HG02571 (cell line): Measurements from ENCODE around the gene PTK6.
"Not testable (repeated sequence)": the region's sequence is repeated elsewhere in the genome, so short reads cannot be mapped to it uniquely, and the experiment has no call there.

ENCODE experiments used
- ATAC-seq: cut with Tn5 transposase; IDR thresholded peaks from one replicate; pipeline ENCODE4 v1.9.1; 2021; ENCODE audit warnings: mild to moderate bottlenecking, moderate library complexity; ENCODE audit not compliant: unreplicated experiment

Gene PTK6

DNA sequence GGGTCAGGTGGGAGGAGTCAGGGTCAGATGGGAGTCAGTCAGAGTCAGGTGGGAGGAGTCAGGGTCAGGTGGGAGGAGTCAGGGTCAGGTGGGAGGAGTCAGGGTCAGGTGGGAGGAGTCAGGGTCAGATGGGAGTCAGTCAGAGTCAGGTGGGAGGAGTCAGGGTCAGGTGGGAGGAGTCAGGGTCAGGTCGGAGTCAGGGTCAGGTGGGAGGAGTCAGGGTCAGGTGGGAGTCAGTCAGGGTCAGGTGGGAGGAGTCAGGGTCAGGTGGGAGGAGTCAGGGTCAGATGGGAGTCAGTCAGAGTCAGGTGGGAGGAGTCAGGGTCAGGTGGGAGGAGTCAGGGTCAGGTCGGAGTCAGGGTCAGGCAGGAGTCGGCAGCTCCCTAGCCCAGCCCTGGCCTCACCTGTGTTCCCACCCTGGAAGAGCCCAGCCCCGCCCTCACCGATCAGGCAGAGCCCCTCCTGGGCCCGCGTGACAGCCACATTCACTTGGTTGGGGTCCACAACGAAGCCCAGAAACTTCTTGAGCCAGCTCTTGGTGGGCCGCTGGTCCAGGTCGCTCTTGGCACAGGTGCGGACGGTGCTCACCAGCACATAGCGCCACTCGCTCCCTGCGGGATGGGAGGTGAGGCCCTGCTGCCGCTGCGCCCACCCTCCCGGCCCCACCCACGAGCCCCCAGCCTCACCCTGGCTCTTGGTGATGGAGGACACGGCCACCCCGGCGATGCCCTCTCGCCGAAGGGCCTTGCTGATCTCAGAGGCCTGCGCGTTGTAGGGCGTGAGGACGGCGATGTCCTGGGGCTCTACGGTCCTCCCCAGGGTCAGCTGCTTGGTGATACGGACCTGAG lies 22.5 kb upstream of the PTK6 start:
- not testable (repeated sequence) for ATAC-seq

DNA sequence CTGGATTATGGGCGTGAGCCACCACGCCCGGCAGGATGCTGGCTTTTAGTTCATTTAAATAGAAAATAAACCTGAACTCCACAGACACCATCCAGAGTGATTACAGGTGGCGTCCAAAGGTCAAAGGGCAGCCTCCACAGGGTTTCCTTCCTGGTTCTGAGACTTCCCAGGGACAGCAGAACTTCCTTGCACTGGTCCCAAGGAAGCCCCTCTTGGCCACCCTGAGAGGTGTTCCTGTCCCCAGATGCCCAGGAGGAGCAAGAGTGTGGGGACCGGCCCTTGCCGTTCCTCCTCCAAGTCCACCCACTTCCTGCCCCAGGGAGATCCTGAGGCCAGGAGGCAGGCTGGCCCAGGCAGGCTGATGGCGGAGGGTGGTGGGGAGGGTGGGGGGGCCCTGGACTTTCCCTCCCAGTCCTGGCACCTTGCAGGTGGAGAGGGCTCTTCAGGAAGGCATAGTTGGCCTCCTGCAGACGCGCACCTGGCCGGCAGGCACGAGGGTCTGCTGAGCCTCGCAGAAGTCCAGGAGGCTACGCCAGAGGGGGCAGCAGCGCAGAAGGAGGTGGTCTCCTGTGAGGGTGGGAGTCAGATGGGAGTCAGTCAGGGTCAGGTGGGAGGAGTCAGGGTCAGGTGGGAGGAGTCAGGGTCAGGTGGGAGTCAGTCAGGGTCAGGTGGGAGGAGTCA lies 21.8 kb upstream of the PTK6 start:
- ATAC-seq: no peak

DNA sequence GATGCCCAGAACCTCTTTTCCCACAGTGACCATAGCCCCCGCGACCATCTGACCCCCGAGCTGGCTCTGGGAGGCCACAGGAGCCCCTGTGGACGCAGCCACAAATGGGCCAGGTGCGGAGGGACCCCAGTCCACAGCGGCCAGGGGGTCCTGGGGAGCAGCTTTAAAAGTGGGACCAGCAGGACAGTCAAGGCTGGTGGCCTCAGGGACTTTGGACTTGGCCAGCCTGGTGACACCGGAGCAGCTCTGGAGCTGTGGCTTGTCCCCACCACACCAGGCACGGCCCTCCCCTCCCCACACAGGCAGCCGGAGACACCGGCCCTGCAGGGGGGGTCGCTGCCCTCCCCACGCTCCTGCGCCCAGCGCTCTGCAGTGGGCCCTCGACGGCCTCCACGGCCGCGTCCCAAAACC lies 20.3 kb upstream of the PTK6 start:
- no peak for ATAC-seq

DNA sequence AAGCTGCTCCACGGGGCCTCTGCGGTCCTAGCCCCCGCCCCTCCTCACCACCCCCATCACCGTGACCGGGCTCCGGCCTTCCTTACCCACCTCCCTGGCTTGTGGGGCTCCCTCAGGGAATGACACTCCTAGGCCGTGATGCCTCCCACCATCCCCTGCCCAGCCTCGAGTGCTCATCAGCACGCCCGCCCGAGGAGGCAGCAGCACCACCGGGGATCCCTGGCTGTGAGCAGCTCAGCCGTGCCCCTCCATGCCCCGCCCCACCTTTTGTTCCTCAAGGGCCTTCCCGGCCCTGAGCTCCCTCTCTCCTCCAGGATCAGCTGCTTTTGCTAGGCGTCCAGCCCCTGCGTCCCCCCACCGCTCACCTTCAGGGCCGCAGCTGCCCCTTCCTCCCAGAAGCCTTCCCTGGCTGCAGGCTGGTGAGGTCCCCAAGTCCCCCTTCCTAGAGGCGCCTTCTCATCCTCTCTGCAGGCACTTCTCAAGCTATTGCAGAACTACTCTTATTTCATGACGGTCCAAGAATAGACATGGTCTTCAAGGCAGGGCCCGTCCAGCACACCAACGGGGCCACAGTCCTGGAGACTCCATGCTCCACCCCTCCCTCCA lies 19.8 kb upstream of the PTK6 start:
- no peak for ATAC-seq

DNA sequence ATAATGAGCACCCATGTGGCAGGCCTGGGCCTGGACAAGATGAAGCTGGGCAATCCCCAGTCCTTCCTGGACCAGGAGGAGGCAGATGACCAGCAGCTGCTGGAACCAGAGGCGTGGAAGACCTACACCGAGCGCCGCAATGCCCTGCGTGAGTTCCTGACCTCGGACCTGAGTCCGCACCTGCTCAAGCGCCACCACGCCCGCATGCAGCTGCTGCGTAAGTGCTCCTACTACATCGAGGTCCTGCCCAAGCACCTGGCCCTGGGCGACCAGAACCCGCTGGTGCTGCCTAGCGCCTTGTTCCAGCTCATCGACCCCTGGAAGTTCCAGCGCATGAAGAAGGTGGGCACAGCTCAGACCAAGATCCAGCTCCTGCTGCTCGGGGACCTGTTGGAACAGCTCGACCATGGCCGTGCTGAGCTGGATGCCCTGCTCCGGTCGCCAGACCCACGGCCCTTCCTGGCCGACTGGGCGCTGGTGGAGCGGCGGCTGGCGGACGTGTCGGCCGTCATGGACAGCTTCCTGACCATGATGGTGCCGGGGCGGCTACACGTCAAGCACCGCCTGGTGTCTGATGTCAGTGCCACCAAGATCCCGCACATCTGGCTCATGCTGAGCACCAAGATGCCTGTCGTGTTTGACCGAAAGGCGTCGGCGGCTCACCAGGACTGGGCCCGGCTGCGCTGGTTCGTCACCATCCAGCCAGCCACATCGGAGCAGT lies 18.6 kb upstream of the PTK6 start:
- no peak for ATAC-seq

DNA sequence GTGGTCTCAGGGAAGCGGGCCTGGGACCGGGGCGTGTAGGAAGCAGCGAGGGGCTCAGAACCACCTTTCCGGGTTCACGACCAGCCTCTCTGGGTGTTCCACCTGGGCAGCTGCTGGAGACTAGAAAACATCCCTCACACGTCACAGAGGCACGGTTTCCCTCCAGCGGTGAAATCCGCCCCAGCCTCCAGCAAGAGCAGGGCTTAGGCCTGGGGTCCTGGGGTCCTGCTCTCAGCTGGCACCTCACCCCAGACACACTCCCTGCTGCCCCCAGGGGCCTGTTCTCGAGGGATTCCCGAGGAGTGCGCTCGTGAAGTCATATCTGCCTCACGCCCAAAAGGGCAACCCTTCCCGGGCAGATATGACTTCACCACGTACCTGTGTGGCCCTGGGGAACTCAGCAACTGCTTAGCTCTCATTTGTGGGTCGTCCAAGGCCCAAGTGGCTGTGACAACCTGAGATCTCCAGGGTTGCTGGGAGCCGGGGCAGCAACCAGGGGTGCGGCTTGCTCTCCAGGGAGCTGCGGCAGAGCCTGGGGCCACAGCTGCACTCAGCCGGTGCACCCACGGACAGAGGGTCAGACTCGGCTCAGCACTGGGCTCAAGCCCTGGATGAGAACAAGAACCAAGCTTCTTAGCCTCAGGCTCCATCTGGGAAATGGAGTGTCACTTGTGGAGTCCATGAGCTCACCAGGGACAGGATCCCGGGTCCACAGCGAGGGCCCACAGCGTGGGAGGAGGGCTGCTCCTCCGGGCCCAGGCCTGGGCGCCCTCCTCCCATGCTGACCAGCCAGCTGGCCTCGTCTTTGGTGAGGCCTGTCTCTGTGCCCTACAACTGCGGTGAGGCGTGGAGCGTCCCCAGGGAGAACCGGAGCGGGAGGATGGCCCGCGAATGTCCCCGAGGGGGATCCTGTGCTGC lies 17.4 kb upstream of the PTK6 start:
- ATAC-seq: no peak

DNA sequence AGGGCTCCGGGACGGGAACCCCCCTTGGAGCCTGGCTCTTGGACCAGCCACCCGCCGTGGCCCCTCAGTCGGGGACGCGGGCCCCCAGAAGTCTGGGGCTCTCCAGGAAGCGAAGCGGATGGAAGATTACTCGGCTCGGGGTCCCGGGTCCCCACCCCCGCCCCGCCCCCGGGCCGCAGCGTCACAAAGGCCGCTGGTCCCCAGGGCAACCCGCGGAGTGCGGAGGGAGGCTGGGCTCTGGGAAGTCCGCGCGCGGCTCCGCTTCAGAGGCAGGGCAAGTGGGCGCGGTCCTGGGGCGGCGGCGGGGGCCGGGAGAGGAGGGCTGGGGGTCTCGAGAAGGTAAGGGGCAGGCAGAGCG lies 16.7 kb upstream of the PTK6 start, which contains the start of gene FNDC11:
Gene FNDC11 (plus strand): TSS at position 227 of the 358 bp plus-strand sequence. CDS start 1,505 bp downstream, outside the sequence.
- ATAC-seq: peak; percentile 39

DNA sequence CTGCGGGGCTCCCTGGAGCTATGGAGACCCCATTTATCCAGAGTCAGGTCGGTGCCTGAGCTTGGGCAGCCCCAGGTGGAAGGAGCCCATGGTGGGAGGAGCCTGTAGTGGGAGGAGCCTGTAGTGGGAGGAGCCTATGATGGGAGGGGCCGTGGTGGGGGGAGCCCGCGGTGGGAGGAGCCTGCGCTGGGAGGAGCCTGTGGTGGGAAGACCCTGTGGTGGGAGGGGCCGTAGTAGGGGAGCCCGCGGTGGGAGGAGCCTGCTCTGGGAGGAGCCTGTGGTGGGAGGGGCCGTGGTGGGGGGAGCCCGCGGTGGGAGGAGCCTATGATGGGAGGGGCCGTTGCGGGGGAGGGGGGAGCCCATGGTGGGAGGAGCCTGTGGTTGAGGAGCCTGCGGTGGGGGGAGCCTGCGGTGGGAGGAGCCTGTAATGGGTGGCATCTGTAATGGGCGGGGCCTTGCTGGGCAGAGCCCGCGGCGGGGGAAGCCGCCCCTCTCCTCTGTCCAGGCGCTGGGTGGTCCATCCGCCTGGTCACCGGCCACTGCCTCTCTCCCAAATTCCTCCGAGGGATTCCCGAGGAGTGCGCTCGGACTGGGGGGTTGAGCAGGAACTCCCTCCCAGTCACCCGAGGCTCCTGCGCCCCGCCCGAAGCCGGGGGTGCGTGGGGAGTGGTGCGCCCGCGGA lies 16.2 kb upstream of the PTK6 start:
- peak; percentile 29 for ATAC-seq

DNA sequence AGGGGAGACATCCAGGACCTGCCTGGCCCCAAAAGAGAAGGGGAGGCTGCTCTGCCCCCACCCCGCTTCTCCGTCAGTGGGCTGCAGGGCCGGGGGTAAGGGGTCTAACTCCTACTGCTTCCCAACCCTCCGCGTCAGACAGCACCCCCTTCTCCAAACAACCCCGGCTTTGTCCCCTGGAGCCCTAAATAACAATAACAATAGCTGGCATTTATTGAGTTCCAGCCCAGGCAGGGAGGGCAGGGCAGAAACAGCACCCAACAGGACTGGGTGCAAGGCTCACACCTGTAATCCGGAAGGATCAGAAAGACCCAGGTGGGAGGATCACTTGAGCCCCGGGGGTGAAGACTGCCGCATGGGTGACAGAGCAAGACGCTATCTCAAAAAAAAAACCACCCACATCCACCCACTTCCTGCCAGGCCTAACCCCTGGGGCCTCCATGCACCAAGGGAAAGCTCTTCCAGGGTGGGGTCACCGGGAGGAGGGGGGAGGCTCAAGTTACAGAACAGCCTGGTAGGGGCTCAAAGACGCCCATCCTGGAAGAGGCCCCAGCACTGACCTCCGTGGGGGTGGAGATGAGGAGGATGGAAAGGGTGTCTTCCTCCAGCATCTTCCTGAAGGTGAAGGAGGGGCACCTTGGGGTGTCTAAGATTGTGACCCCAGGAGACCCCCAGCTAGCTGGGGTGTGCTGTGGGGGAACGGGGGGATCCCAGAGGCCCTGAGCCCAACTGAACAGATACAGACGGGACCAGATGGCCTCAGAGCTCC lies 15.5 kb upstream of the PTK6 start:
- ATAC-seq: no peak

DNA sequence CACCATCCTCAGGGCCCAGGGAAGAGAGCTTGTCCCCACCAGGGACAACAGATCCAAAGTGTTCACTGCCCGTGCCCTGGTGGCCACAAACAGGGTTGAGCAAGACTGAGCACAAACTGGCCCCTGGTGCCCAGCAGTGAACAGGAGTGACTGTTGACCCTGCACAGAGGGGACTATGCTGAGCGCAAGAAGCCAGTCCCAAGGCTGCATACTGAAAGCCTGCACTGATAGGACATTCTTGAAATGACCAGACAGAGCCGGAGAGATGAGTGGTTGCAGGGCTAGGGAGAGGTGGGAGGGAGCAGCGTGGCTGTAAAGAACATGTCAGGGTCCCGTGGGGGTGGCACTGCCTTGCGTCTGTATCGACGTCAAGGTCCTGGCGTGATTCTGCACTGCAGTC lies 13.9 kb upstream of the PTK6 start:
- ATAC-seq: no peak

DNA sequence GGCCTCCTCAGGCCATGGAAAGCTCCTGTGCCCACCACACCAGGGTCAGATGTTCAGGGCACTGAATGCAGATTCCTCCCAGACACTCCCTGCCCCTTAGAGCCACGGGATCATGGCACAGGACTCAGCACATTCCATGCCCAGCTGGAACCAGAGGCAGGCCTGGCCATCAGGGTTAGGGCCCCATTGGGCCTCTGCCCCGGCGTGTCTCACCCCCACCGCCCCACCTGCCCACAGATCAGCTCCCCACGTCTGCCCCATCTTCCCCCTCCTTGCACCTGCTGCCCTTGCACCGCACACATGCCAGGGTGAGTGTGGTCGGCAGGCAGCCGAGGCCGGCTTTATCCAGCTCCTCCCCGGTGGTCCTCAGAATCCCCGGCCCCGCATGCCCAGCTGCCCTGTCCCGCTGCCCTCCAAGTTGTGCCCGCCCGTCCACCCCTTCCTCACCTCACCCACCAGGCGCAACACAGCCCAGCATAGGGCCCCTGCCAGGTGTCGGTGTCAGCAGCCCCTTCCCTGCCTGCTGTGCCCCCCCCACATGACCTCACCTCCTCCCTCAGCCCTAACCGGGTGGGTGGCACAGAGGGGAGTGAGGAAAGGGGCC lies 12.6 kb upstream of the PTK6 start:
- no peak for ATAC-seq

DNA sequence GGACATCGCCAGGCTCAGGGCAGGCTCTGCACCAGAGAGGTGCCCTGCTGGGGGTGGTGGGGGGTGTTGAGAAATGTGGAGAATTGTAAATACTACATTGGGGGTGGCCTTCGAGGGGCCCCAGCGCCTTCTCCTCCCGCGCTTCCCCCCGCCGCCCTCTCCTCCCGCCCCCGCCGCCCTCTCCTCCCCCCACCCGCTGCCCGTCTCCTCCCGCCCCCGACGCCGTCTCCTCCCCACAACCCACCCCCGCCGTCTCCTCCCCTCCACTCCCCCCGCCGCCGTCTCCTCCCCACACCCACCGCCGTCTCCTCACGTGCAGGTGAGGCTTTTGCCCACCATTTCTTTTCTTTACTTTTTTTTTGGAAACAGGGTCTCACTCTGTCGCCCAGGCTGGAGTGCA lies 11.8 kb upstream of the PTK6 start:
- ATAC-seq: no peak

DNA sequence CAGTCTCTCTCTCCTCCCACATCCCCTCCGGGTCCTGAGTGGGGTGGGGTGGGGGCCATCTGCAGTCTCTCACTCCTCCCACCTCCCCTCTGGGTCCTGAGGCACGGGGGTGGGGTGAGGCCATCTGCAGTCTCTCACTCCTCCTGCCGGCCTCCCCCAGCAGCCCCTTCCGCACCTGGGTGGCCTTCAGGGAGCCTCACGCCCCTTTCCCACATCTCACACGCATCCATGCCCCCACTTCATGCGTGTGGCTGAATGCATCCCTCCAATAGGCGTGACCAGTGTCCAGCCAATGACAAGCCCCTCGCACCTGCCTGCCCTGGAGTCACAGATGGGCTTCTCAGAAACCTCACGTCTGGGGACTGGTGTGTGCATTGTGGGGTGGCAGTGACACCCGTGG lies 11.4 kb upstream of the PTK6 start:
- no peak for ATAC-seq

DNA sequence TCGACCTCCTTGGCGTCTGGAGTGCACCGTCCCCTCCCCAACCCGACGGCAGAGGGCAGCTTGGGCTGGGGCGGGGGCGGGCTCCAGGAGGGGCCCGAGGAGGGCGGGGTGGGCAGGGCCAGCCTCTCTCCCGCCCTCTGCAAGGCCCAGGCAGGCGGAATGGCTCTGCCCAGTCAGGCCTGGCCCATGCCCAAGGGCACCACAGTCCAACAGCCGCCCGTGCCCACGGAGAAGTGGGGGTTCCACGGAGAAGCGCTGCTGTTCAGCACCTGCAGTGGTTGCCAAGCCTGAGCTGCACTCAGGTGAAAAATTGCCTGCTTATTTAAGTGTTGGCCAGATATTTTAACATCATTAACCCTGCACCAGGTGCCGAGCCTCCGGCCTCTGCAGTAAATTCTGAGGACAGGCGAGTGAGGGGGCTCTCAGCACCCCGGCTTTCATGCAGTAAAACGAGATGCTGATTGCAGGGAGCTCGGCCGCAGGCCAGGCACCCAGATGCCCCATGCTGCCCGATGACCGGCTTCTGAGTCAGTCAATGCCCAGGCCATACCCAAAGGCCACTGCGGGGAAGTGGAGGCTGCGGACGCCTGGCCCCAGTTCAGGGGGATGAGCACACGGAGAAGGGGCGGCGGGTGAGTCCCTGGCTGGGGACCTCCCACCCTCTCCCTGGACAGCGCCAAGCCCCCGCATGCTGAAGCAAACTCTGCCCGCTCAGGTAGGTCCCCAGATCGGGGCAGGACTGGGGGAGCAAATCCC lies 10.7 kb upstream of the PTK6 start, which contains the start of gene SRMS:
Gene SRMS (minus strand): TSS at position 25 of the 756 bp plus-strand sequence. CDS start 286 bp downstream, outside the sequence.
- no peak for ATAC-seq

DNA sequence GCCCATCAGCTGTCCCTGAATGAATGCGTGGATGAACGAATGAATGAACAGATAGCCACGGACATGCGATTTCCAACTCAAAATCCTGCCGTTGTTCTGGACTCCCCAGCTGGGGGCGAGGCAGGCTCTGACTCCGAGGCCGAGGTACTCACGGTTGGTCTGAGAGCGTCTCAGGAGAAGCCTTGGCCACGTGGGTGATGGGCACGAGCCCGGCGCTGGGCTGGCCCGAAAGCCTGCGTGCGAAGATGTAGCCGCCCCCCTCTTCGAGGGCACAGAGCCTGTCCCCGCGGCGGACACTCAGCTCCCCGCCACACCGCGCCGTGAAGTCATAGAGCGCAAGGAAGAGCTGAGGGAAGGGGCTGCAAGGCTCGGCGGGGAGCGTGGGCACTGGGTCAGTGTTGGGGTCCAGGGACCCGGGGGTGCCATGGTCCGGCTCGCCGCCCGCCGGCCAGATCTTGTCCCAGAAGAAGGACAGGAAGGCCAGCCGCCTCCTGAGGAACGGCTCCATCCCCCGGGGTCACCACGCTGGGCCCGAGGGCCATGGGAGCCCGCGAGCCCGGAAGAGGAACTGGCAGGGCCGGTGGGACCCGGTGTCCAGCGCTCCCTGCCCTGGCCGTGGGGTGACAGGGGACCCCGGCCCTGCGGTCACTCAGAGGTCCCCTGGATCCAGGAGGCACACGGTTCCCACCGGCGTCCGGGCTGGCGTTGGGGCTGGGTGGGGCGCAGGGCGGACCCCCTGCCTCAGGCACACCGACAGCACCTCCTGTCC lies 10.0 kb upstream of the PTK6 start:
- no peak for ATAC-seq

DNA sequence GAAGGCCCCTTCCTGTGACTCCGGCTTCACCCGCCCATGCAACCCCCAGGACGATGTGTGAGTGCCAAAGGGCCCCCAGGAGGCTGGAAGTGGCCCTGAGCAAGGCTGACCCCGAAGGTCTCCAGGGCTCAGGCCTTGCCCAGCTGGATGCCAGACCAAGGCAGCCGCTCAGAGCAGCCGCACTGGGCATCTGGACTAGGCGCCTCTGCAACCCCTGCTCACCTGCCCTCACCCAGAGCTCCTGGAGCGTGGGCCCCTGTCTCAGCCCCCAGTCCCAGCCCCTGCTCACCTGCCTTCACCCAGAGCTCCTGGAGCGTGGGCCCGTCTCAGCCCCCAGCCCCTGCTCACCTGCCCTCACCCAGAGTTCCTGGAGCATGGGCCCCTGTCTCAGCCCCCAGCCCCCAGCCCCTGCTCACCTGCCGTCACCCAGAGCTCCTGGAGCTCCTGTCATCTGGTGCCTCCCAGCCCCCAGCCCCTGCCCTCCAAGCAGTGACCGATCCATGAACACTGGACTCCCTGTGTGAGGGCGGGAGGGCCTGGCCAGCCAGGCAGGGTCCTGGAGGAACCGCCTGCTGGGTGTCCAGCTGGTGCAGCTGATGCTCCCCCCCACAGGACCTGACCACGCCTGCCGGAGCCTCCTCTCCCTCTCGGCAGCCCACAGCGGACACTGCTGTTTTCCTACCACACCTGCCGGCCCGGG lies 9.2 kb upstream of the PTK6 start:
- ATAC-seq: no peak
